ENCODE results near the gene NCL. TPM values are rescaled to one million over a fixed set of nuclear protein-coding genes. Genes with fewer than 3 reads are reported as not detected.

The NCL gene
- total RNA-seq, 2 donors from 2014 or later: 774 to 785 TPM

GRCh38 chr2:231479455-231479854, 15.2 kb upstream of the NCL start:
- Histone ChIP-seq H3K27ac (ENCODE audit: low read depth, low read length) (no peak overlapping the region), H3K9ac (ENCODE audit: extremely low read depth, low read length, poor library complexity, severe bottlenecking) (no peak overlapping the region), H3K36me3 (ENCODE audit: control insufficient read depth, insufficient read depth, low read length) (no peaks in the 10 kb centered on the region), H3K4me3 (ENCODE audit: low read length) (no peak overlapping the region), H3K27me3 (ENCODE audit: control insufficient read depth, insufficient read depth, low read length, poor library complexity, severe bottlenecking) (no peaks in the 10 kb centered on the region), H3K4me1 (ENCODE audit: control insufficient read depth, insufficient read depth, low read length) (no peaks in the 10 kb centered on the region), H3K9me3 (ENCODE audit: control insufficient read depth, low read length) (no peaks in the 10 kb centered on the region)
- Mint-ChIP-seq H3K9me3 (no peaks in the 10 kb centered on the region), H3K4me3 (no peak overlapping the region), H3K27ac (no peak overlapping the region), H3K27me3 (ENCODE audit: insufficient read depth) (peaks cover 3% of the 10 kb centered on the region), H3K36me3 (ENCODE audit: low read depth) (no peaks in the 10 kb centered on the region), H3K4me1 (peaks cover 5% of the 10 kb centered on the region)
- TF ChIP-seq CTCF (conservative IDR thresholded peaks at IDR 0.05): no peak
- DNase-seq: no peak
- WGBS, 2 experiments (ENCODE audit: insufficient coverage in 1 of 2, insufficient read length in 1 of 2): 83 to 91% methylated on average over 3 to 6 of the region's 9 CpGs

GRCh38 chr2:231476920-231477319, 12.6 kb upstream of the NCL start:
- H3K9me3 Mint-ChIP-seq: no peaks in the 10 kb centered on the region

GRCh38 chr2:231475965-231476364, 11.7 kb upstream of the NCL start:
- no peak for DNase-seq
- H3K4me3 ChIP-seq (ENCODE audit: low read length): no peak overlapping the region
- no peak overlapping the region for H3K27ac Mint-ChIP-seq
- peaks cover 5% of the 10 kb centered on the region for H3K4me1 Mint-ChIP-seq
- H3K9me3 Mint-ChIP-seq: no peaks in the 10 kb centered on the region
- no peak overlapping the region for H3K27ac ChIP-seq (ENCODE audit: low read depth, low read length)
- H3K27me3 Mint-ChIP-seq (ENCODE audit: insufficient read depth): peaks cover 3% of the 10 kb centered on the region
- H3K27me3 ChIP-seq (ENCODE audit: control insufficient read depth, insufficient read depth, low read length, poor library complexity, severe bottlenecking): no peaks in the 10 kb centered on the region
- WGBS, 2 experiments (ENCODE audit: insufficient coverage in 1 of 2, insufficient read length in 1 of 2): 68% methylated on average over 2 of the region's 3 CpGs; no CpG with 5 or more reads in 1 of the 2 experiments
- H3K4me3 Mint-ChIP-seq: no peak overlapping the region
- no peaks in the 10 kb centered on the region for H3K4me1 ChIP-seq (ENCODE audit: control insufficient read depth, insufficient read depth, low read length)
- no peaks in the 10 kb centered on the region for H3K36me3 Mint-ChIP-seq (ENCODE audit: low read depth)
- no peak overlapping the region for H3K9ac ChIP-seq (ENCODE audit: extremely low read depth, low read length, poor library complexity, severe bottlenecking)
- H3K36me3 ChIP-seq (ENCODE audit: control insufficient read depth, insufficient read depth, low read length): no peaks in the 10 kb centered on the region
- H3K9me3 ChIP-seq (ENCODE audit: control insufficient read depth, low read length): no peaks in the 10 kb centered on the region
- no peak for TF ChIP-seq CTCF (conservative IDR thresholded peaks at IDR 0.05)

More at GRCh38 chr2:231476920-231477319, 12.6 kb upstream of the NCL start:
- 90 to 100% methylated on average over 1 to 3 of the region's 3 CpGs for WGBS, 2 experiments (ENCODE audit: insufficient coverage in 1 of 2, insufficient read length in 1 of 2)
- no peak for DNase-seq
- no peak for TF ChIP-seq CTCF (conservative IDR thresholded peaks at IDR 0.05)
- Mint-ChIP-seq H3K4me1 (peaks cover 5% of the 10 kb centered on the region), H3K36me3 (ENCODE audit: low read depth) (no peaks in the 10 kb centered on the region), H3K4me3 (no peak overlapping the region), H3K27ac (no peak overlapping the region), H3K27me3 (ENCODE audit: insufficient read depth) (peaks cover 3% of the 10 kb centered on the region)
- Histone ChIP-seq H3K4me3 (ENCODE audit: low read length) (no peak overlapping the region), H3K27me3 (ENCODE audit: control insufficient read depth, insufficient read depth, low read length, poor library complexity, severe bottlenecking) (no peaks in the 10 kb centered on the region), H3K9ac (ENCODE audit: extremely low read depth, low read length, poor library complexity, severe bottlenecking) (no peak overlapping the region), H3K36me3 (ENCODE audit: control insufficient read depth, insufficient read depth, low read length) (no peaks in the 10 kb centered on the region), H3K27ac (ENCODE audit: low read depth, low read length) (no peak overlapping the region), H3K9me3 (ENCODE audit: control insufficient read depth, low read length) (no peaks in the 10 kb centered on the region), H3K4me1 (ENCODE audit: control insufficient read depth, insufficient read depth, low read length) (no peaks in the 10 kb centered on the region)

Measured in endodermal cell (in vitro differentiated cells).